Activated naive CD8-positive, alpha-beta T cell treated with anti-CD3 and anti-CD28 coated beads, Interleukin-2, amount 10 ng/mL, durations not matched to agents 7 days and 5 days (primary cell): ENCODE measurements around the gene RHAG. TPM values are rescaled to one million over a fixed set of nuclear protein-coding genes. Genes with fewer than 3 reads are reported as not detected.

Experiments used
- ATAC-seq: fragments of 150-1000 bp; cut with Tn5 transposase; one replicate; pipeline ENCODE4 v1.10.0; 2021; ENCODE audit warnings: low read depth, moderate library complexity
- POLR2A ChIA-PET: fragments of 350-600 bp; sonication (Branson Sonifier 250); formaldehyde crosslinking; loops from one replicate; lab custom pipeline; 2021; ENCODE audit warnings: antibody characterized with exemption; lab: Charles Lee
- DNase-seq: peaks from one replicate; pipeline ENCODE4 v3.0.0; 2021
- H3K27ac Mint-ChIP-seq: one replicate; pipeline ENCODE4 v1.8.0; 2022; ENCODE audit warnings: mild to moderate bottlenecking, mixed read lengths
- H3K27me3 Mint-ChIP-seq: one replicate; pipeline ENCODE4 v1.8.0; 2022; ENCODE audit warnings: mild to moderate bottlenecking, moderate library complexity, mixed read lengths
- H3K36me3 Mint-ChIP-seq: one replicate; pipeline ENCODE4 v1.8.0; 2021; ENCODE audit warnings: mild to moderate bottlenecking, mixed read lengths
- H3K4me1 Mint-ChIP-seq: one replicate; pipeline ENCODE4 v1.8.0; 2021; ENCODE audit warnings: mixed read lengths
- H3K4me3 Mint-ChIP-seq: one replicate; pipeline ENCODE4 v1.8.0; 2022; ENCODE audit warnings: mild to moderate bottlenecking, moderate library complexity, mixed read lengths
- H3K9me3 Mint-ChIP-seq: one replicate; pipeline ENCODE4 v1.8.0; 2021; ENCODE audit warnings: mixed read lengths
- total RNA-seq, 2 experiments: library from RNA; stranded (reverse); gene quantifications; one replicate each; pipeline ENCODE4 v1.2.3, GENCODE V29; 2021

RHAG gene
- total RNA-seq, 2 experiments from 2014 or later: not detected

DNA sequence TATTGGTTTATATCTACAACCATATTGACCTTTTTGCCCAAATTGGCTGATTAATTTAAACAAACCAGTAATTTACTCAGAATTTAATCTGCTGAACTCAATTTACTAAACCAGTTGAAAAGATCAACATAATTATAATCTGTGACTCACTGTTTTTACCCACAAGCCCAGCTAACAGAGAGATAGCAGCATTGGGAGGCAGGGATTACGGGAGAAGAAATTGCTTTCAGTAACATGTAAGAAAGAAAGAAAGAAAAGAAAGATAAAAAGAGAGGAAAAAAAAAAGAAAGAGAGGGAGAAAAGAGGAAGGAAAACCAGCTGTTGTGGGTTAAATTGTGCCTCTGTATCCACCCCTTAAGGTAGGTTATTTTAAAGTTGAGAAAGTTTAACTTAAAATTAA is 13.3 kb upstream of the RHAG start:
- ATAC-seq: no peak
- Mint-ChIP-seq H3K4me3 (no peak overlapping the region), H3K27me3 (no peaks in the 10 kb centered on the region), H3K36me3 (no peaks in the 10 kb centered on the region), H3K4me1 (no peaks in the 10 kb centered on the region), H3K9me3 (no peaks in the 10 kb centered on the region), H3K27ac (no peak overlapping the region)
- POLR2A ChIA-PET: no interaction called here
- no peak for DNase-seq

DNA sequence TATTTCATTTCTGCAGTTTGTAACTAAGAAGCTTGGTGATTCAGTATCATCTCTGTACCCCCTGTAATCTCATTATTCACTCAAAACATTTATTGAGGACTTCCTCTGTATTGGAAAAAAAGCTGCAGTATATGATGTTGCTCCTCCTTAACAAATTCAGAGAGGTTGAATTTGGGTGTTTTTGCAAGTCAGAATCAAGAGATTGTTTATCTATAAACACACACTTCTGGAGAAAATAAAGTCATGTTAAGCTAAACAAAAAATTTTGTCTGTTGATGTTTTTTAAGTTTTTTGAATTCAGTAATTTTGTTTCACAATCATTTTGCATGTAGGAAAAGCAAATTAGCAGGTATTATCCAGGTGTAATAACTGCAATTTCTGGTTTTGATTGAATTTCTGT is 11.4 kb upstream of the RHAG start:
- Mint-ChIP-seq H3K27me3 (no peaks in the 10 kb centered on the region), H3K4me1 (no peaks in the 10 kb centered on the region), H3K36me3 (no peaks in the 10 kb centered on the region), H3K27ac (no peak overlapping the region), H3K4me3 (no peak overlapping the region), H3K9me3 (no peaks in the 10 kb centered on the region)
- DNase-seq (no peak), ATAC-seq (no peak)
- POLR2A ChIA-PET: no interaction called here

DNA sequence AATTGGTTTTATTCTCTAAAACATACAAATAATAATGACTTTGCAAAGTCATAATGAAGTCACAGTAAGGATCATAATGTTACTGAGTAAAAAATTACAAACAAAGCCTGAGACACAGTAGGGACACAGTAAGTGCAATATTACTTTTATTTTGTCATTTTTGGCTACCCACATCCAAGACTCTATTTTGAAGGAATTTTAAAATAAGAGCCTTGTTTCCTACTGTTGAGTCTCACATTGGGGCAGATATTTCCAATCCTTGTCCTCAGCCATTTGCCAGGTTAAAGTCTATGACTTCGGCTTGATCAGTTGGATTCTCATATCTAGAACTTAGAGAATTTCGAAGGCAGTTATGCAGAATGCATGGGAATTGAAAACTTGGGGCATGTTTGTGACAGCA is 10.8 kb upstream of the RHAG start:
- POLR2A ChIA-PET: no interaction called here
- Mint-ChIP-seq H3K4me3 (no peak overlapping the region), H3K27ac (no peak overlapping the region), H3K4me1 (no peaks in the 10 kb centered on the region), H3K27me3 (no peaks in the 10 kb centered on the region), H3K36me3 (no peaks in the 10 kb centered on the region), H3K9me3 (no peaks in the 10 kb centered on the region)
- DNase-seq (no peak), ATAC-seq (no peak)

DNA sequence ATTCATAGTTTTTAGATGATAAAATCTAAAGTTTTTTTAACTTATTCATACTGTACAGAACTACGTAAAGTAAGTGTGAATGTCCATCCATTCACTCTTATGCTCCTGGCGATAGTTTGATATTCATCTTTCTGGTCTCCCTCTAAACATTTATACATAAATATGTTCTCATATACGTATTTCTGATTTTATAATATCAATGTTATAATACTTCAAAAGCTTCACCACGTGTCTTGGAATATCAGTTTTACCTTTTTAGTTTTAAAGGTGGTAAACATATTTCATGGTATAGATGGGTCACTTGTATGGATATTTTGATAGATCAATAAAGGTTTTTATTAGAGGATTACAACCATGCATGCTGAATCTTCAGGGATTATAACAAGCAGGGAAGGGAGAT is 10.3 kb upstream of the RHAG start:
- no peak overlapping the region for H3K4me3 Mint-ChIP-seq
- H3K36me3 Mint-ChIP-seq: no peaks in the 10 kb centered on the region
- no peak for ATAC-seq
- no peaks in the 10 kb centered on the region for H3K4me1 Mint-ChIP-seq
- H3K27ac Mint-ChIP-seq: no peak overlapping the region
- POLR2A ChIA-PET: no interaction called here
- no peaks in the 10 kb centered on the region for H3K9me3 Mint-ChIP-seq
- DNase-seq: no peak
- no peaks in the 10 kb centered on the region for H3K27me3 Mint-ChIP-seq

DNA sequence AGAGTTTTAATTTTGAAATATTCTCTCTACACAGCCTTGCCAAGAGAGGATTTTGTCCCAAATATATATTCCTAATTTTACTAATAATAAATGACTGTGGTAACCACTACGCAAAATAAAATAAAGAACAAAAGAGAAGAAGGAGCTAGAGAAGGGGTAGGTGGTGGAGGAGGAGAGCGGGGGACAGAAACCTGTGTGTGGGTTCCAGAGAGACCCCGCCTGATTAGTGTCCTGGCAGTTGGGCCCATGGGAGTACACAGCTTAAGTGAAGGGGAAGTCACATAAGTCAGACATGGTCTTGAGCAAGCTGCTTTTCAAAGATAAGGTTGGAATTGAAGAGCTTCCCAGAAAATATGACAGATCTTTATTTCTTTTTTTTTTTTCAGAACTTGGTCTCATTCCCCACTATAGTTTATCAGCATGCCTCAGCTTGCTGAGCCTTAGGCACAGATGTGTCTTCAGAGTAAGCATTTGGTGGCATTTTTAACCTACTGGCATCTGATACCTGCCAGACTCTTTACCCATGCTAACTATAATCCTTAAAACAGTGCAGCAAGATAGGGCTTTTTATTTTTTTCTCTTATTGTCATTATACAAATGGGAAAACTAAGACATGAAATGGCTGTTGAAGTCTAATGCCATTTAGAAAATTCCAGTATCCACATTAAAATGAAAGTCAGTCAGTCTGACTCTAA is 9.6 kb upstream of the RHAG start:
- no peak for ATAC-seq
- H3K9me3 Mint-ChIP-seq: no peaks in the 10 kb centered on the region
- no peaks in the 10 kb centered on the region for H3K27me3 Mint-ChIP-seq
- POLR2A ChIA-PET: no interaction called here
- no peaks in the 10 kb centered on the region for H3K36me3 Mint-ChIP-seq
- no peaks in the 10 kb centered on the region for H3K4me1 Mint-ChIP-seq
- H3K27ac Mint-ChIP-seq: no peak overlapping the region
- no peak for DNase-seq
- no peak overlapping the region for H3K4me3 Mint-ChIP-seq

DNA sequence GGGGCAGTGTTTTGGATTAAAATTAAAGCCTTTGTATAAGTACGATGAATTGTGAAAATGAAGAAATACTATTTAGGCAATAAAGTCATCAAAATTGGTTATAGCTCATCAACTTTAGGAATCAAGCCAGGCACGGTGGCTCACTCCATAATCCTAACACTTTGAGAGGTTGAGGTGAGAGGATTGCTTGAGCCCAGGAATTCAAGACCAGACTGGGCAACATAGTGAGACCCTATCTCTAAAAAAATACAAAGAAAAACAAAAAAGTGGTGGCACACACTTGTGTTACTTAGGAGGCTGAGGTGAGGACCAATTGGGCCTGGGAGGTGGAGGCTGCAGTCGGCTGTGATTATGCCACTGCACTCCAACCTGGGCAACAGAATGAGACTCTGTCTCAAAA is 8.5 kb upstream of the RHAG start:
- Mint-ChIP-seq H3K36me3 (no peaks in the 10 kb centered on the region), H3K9me3 (no peaks in the 10 kb centered on the region), H3K27me3 (no peaks in the 10 kb centered on the region), H3K4me3 (no peak overlapping the region), H3K4me1 (no peaks in the 10 kb centered on the region), H3K27ac (no peak overlapping the region)
- POLR2A ChIA-PET: no interaction called here
- ATAC-seq: no peak
- no peak for DNase-seq

DNA sequence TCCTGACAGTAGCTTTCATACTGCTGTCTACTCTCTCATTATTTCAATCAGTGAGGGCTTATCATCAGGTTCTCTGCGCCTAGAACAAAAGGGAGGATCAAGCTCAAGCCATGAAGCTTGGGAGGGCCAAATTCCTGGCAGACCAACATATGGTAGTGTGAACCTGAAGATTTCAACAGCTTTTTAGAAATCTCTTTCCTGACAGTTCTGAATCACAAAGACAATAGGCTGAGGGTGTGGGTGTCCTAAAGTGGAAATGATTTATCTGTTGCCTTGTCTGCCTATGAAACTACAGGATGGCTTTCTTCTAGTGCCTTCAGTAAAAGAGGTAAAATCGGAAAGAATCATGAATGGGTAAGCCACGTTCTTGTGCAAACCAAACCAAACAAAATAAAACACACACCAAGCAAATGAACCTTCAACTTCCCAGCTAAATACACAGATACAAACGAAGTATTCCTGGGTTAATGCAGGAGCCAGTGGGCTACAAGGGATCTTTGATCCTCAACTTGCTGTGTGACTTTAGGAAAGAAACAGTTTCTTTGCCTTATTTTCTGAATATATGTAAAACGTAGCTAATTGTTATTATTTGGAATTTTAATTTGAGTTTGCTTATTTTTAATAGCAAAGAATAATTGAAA is 2.7 kb upstream of the RHAG start:
- H3K9me3 Mint-ChIP-seq: no peaks in the 10 kb centered on the region
- peaks cover 2% of the 10 kb centered on the region for H3K27me3 Mint-ChIP-seq
- H3K27ac Mint-ChIP-seq: no peak overlapping the region
- no peak overlapping the region for H3K4me3 Mint-ChIP-seq
- ATAC-seq: no peak
- H3K4me1 Mint-ChIP-seq: no peaks in the 10 kb centered on the region
- no peak for DNase-seq
- POLR2A ChIA-PET: no interaction called here
- no peaks in the 10 kb centered on the region for H3K36me3 Mint-ChIP-seq

DNA sequence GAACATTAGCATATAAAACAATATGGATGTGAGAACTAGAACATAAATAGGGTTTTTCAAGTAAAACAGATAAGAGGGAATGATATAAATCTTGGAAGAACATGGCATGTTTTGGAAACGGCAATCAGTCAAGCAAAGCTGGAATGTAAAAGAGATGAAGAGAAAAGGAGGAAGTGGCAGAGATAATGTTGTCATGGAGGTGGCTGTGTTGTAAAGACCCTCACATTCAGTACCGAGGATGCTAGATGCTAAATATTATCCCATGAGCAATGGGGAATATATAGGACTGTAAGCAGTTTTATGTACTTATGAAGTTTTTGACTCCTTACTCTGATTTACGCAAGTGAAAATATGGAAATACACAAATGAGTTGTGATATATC is 702 bp upstream of the RHAG start:
- no peak overlapping the region for H3K27ac Mint-ChIP-seq
- no peaks in the 10 kb centered on the region for H3K36me3 Mint-ChIP-seq
- no peak for DNase-seq
- no peak overlapping the region for H3K4me3 Mint-ChIP-seq
- POLR2A ChIA-PET: no interaction called here
- H3K27me3 Mint-ChIP-seq: peaks cover 2% of the 10 kb centered on the region
- no peak for ATAC-seq
- H3K9me3 Mint-ChIP-seq: no peaks in the 10 kb centered on the region
- no peaks in the 10 kb centered on the region for H3K4me1 Mint-ChIP-seq

DNA sequence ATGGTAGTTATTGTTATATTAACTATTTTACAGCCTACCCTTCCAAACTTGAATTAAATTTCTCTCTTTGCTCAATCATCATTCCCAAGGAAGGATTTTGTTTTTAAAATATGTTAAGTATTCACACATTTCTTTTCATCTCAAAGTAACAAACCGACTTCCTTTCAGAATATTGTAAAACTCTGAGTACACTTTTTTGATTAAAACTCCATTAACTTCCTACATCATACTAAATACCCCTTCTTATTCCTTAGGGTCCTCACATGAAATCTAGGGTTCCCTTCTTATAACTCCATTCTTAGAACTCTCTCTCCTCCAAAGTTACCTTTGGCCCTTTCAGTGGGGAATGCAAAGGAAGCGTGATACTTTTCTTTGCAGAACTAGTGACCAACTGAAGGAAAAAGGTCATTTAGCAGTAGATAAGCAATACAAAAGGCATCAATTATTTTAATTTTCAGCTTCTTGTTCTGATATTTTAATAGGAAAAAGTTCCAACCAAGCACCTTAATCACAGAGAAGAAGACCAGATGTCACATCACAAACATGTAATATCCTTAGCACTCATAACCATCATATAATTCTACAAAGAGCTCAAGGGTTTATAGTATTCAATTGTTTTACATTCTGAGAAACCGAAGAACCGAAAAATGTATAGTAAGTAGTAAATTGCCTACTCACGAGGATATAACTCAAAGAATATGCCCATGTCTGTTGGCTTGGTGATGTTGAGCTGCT is 494 bp downstream of the RHAG start:
- H3K27ac Mint-ChIP-seq: no peak overlapping the region
- POLR2A ChIA-PET: no interaction called here
- H3K27me3 Mint-ChIP-seq: peaks cover 2% of the 10 kb centered on the region
- no peaks in the 10 kb centered on the region for H3K4me1 Mint-ChIP-seq
- DNase-seq (no peak), ATAC-seq (no peak)
- no peaks in the 10 kb centered on the region for H3K36me3 Mint-ChIP-seq
- H3K9me3 Mint-ChIP-seq: no peaks in the 10 kb centered on the region
- H3K4me3 Mint-ChIP-seq: no peak overlapping the region

DNA sequence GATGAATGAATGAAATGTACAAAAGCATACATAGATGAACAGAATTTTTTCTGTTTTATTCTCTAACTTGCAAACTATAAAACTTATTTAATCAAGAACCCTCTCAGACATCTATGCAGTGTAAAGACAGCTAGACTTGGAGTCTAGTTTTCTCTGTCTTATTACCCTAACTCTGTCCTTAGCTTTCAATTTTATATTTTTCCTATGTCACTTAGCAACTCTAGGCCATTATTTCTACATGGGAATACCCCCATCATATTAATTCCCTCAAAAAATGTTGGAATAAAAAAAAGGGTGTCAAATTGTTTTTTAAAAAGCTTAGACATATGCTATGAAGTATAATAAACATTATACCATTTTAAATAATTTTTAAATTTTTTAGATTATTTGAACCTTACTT is 1.2 kb downstream of the RHAG start:
- ATAC-seq (no peak), DNase-seq (no peak)
- POLR2A ChIA-PET: no interaction called here
- Mint-ChIP-seq H3K27ac (no peak overlapping the region), H3K4me3 (no peak overlapping the region), H3K4me1 (no peaks in the 10 kb centered on the region), H3K9me3 (no peaks in the 10 kb centered on the region), H3K36me3 (no peaks in the 10 kb centered on the region), H3K27me3 (peaks cover 2% of the 10 kb centered on the region)

DNA sequence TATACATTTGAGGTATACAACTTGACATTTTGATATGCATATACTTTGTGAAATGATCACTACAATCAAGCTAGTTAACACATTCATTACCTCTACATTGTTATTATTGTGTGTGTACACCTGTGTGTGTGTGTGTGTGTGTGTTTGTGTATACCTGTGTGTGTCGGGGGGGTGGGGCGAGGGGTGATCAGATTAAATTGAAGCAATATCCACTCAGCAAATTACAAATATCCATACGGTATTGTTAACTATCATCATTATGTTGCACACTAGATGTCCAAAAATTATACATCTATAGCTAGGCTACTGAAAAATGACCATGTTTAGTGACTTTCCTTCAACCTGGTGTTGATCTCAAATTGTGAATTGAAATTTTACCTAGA is 1.8 kb downstream of the RHAG start:
- H3K27ac Mint-ChIP-seq: no peak overlapping the region
- H3K36me3 Mint-ChIP-seq: no peaks in the 10 kb centered on the region
- POLR2A ChIA-PET: no interaction called here
- H3K9me3 Mint-ChIP-seq: peaks cover 1% of the 10 kb centered on the region
- DNase-seq (no peak), ATAC-seq (no peak)
- no peak overlapping the region for H3K4me3 Mint-ChIP-seq
- H3K4me1 Mint-ChIP-seq: peaks cover 1% of the 10 kb centered on the region
- peaks cover 2% of the 10 kb centered on the region for H3K27me3 Mint-ChIP-seq

DNA sequence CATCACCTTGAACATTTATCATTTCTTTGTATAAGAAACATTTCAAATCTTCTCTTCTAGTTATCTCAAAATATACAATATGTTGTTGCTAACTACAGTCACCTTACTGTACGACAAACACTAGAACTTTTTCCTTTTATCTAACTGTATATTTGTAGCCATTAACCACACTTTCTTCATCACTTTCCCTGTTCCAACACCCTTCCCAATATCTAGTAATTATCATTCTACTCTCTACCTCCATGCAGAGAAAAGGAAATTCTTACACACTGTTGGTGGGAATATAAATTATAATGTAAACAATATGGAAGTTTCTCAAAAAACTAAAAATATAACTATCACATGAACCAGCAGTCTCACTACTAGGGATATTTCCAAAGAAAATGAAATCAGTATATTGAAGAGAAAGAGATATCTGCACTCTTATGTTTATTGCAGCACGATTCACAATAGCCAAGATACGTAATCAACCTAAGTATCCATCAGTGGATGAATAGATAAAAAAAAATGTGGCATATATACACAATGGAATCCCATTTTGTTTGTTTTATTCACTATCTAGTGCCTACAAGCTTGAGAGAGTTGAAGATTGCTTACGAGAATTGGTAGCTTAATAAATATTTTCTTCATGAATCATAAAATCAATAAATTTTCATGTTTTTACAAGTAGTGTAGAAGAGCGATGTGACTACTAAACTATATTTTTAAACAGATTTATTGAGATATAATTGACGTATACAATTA is 2.4 kb downstream of the RHAG start:
- no peaks in the 10 kb centered on the region for H3K36me3 Mint-ChIP-seq
- POLR2A ChIA-PET: no interaction called here
- peaks cover 1% of the 10 kb centered on the region for H3K9me3 Mint-ChIP-seq
- no peak overlapping the region for H3K27ac Mint-ChIP-seq
- H3K27me3 Mint-ChIP-seq: peaks cover 2% of the 10 kb centered on the region
- DNase-seq (no peak), ATAC-seq (no peak)
- H3K4me3 Mint-ChIP-seq: no peak overlapping the region
- H3K4me1 Mint-ChIP-seq: peaks cover 1% of the 10 kb centered on the region

DNA sequence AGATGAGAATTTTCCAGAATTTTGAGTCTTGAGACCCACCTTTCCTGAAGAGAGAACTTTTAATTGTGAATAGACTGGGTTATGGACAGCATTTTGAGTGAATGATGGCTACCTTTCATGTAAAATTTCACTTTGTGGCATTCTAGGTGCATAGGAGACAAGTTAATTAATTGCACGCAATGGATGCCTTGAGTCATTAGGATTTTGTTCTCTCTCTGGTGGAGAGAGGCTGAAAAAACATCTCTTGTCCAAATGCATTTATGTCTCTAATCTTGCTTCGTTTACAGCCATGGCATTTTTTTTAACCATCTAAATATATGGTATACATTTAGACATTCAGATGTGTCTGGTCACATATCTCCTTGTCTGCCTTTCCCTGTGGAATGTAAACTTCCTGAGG is 3.1 kb downstream of the RHAG start:
- no peak for ATAC-seq
- H3K4me1 Mint-ChIP-seq: peaks cover 1% of the 10 kb centered on the region
- peaks cover 1% of the 10 kb centered on the region for H3K9me3 Mint-ChIP-seq
- H3K27ac Mint-ChIP-seq: no peak overlapping the region
- POLR2A ChIA-PET: no interaction called here
- no peak overlapping the region for H3K4me3 Mint-ChIP-seq
- no peaks in the 10 kb centered on the region for H3K36me3 Mint-ChIP-seq
- H3K27me3 Mint-ChIP-seq: peaks cover 2% of the 10 kb centered on the region
- no peak for DNase-seq
